GM23338 (cell line): ENCODE data around the gene BRSK1.

ENCODE experiments used
- CREB1 ChIP-seq: fragments of 250-450 bp; sonication (Bioruptor Pico); IDR thresholded peaks from 2 replicates; pipeline ENCODE4 v1.5.0; 2020; ENCODE audit warnings: low read depth, mild to moderate bottlenecking, moderate library complexity
- CTCF ChIP-seq, 2 experiments: fragments of 200-600 bp in 1 of 2; sonication (generic) in 1 of 2; conservative IDR thresholded peaks; 2 replicates each; pipeline versions ENCODE4 v1.5.1 to v1.6.1; 2016 to 2017; ENCODE audit warnings: antibody characterized with exemption in 2 of 2, low read depth in 2 of 2, mild to moderate bottlenecking in 2 of 2, moderate library complexity in 1 of 2
- ETS1 ChIP-seq: IDR thresholded peaks from 2 replicates; pipeline ENCODE4 v1.6.1; 2016; ENCODE audit warnings: antibody characterized with exemption
- EZH2 ChIP-seq: fragments of 200-600 bp; sonication (generic); IDR thresholded peaks from one replicate; pipeline ENCODE4 v1.8.0; 2017; ENCODE audit warnings: antibody characterized with exemption, mild to moderate bottlenecking, low read depth; ENCODE audit not compliant: unreplicated experiment
- EZH2phosphoT487 ChIP-seq: fragments of 200-600 bp; sonication (generic); IDR thresholded peaks from one replicate; pipeline ENCODE4 v1.8.1; 2018; ENCODE audit warnings: antibody characterized with exemption; ENCODE audit not compliant: unreplicated experiment
- POLR2AphosphoS5 ChIP-seq: IDR thresholded peaks from 2 replicates; pipeline ENCODE4 v1.6.1; 2016; ENCODE audit warnings: antibody characterized with exemption, low read depth
- STAT1 ChIP-seq: IDR thresholded peaks from one replicate; pipeline ENCODE4 v1.6.1; 2016; ENCODE audit warnings: antibody characterized with exemption; ENCODE audit not compliant: unreplicated experiment
- ZNF331 ChIP-seq: fragments of 250-450 bp; sonication (Bioruptor Pico); IDR thresholded peaks from 2 replicates; pipeline ENCODE4 v1.5.0; 2020; ENCODE audit warnings: low read depth, mild to moderate bottlenecking, moderate library complexity
- TF ChIP-seq, protein P1 (sequence below): IDR thresholded peaks from one replicate; pipeline ENCODE4 v1.6.1; 2018; ENCODE audit warnings: antibody characterized with exemption; ENCODE audit not compliant: unreplicated experiment

- no peak for TF ChIP-seq CTCF (conservative IDR thresholded peaks at IDR 0.05; ENCODE audit: low read depth in 2 of 2)
- TF ChIP-seq EZH2: no peak
- TF ChIP-seq, protein P1, sequence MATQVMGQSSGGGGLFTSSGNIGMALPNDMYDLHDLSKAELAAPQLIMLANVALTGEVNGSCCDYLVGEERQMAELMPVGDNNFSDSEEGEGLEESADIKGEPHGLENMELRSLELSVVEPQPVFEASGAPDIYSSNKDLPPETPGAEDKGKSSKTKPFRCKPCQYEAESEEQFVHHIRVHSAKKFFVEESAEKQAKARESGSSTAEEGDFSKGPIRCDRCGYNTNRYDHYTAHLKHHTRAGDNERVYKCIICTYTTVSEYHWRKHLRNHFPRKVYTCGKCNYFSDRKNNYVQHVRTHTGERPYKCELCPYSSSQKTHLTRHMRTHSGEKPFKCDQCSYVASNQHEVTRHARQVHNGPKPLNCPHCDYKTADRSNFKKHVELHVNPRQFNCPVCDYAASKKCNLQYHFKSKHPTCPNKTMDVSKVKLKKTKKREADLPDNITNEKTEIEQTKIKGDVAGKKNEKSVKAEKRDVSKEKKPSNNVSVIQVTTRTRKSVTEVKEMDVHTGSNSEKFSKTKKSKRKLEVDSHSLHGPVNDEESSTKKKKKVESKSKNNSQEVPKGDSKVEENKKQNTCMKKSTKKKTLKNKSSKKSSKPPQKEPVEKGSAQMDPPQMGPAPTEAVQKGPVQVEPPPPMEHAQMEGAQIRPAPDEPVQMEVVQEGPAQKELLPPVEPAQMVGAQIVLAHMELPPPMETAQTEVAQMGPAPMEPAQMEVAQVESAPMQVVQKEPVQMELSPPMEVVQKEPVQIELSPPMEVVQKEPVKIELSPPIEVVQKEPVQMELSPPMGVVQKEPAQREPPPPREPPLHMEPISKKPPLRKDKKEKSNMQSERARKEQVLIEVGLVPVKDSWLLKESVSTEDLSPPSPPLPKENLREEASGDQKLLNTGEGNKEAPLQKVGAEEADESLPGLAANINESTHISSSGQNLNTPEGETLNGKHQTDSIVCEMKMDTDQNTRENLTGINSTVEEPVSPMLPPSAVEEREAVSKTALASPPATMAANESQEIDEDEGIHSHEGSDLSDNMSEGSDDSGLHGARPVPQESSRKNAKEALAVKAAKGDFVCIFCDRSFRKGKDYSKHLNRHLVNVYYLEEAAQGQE: no peak
- TF ChIP-seq POLR2AphosphoS5: no peak
- TF ChIP-seq ETS1: no peak
- no peak for TF ChIP-seq STAT1
- TF ChIP-seq EZH2phosphoT487: no peak
- TF ChIP-seq ZNF331 (CRISPR knock-in tag): no peak
- no peak for TF ChIP-seq CREB1
Measured at GRCh38 chr19:55246462-55247451, 37.0 kb upstream of the BRSK1 start.
